ENCODE measurements around the gene ADAM22.

DNA sequence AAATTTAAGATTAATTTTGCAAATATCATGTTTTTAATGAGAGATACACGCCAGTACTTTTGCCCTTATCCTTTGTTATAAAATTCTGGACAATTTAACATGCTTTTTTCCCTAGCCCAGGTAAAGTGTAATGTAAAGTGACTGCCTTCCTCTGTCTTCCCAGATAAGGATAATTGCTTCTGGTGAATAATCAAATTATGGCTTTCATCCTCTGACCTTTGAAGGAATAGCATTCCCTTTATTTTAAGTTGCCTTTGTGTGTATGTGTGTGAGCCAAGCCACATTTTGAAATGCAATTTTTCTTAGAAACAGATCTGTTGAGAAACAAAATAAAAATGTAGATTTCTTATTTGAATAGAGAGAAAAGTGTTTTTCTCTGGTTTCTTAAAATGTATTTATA lies 107.5 kb downstream of the ADAM22 start:
- TF ChIP-seq POLR2AphosphoS5 (IDR thresholded peaks at IDR 0.05; ENCODE audit: borderline replicate concordance, low read depth, low read length) (no peak), EZH2 (IDR thresholded peaks at IDR 0.05) (no peak), FOXP2 (optimal IDR thresholded peaks at IDR 0.05; ENCODE audit: control extremely low read depth, extremely low read length, insufficient read depth) (no peak)
